H1 (cell line): ENCODE data around the gene SNX20. TPM values are rescaled to one million over a fixed set of nuclear protein-coding genes. Genes with fewer than 3 reads are reported as not detected.

Source experiments
- CTCF ChIA-PET: fragments of 300-600 bp; sonication (Branson Sonifier 250); formaldehyde crosslinking; loops from one replicate; lab custom pipeline; 2021; ENCODE audit not compliant: partially characterized antibody; lab: Charles Lee
- POLR2A ChIA-PET: fragments of 300-600 bp; sonication (Branson Sonifier 250); formaldehyde crosslinking; loops from one replicate; lab custom pipeline; 2021; ENCODE audit warnings: inconsistent platforms; ENCODE audit not compliant: partially characterized antibody; lab: Charles Lee
- DNase-seq, 2 experiments: peaks; one replicate each; pipeline versions ENCODE4 v3.0.0 to v3.0.0-alpha.2; 2010 to 2022; ENCODE audit warnings: low spot score in 2 of 2, low read depth in 1 of 2, mixed read lengths in 1 of 2
- FAIRE-seq: peaks from 2 replicates; lab custom pipeline; 2011; peaks lifted over from hg19 to GRCh38; lab: Jason Lieb, UNC
- H2AFZ ChIP-seq: 2 replicates; pipeline ENCODE4 v1.8.1; 2012; ENCODE audit warnings: low read length, inconsistent platforms
- H2AK5ac ChIP-seq: 2 replicates; pipeline ENCODE4 v1.6.1; 2013; ENCODE audit warnings: low read depth, low read length
- H2BK120ac ChIP-seq: replicated peaks from 2 replicates; pipeline ENCODE3; 2013; ENCODE audit warnings: low read depth, low read length, inconsistent platforms
- H2BK12ac ChIP-seq: 2 replicates; pipeline ENCODE4 v1.6.1; 2013; ENCODE audit warnings: low read depth, low read length
- H2BK15ac ChIP-seq: 2 replicates; pipeline ENCODE4 v1.6.1; 2013; ENCODE audit warnings: low read length
- H2BK20ac ChIP-seq: 2 replicates; pipeline ENCODE4 v1.6.1; 2013; ENCODE audit warnings: low read length
- H2BK5ac ChIP-seq: 2 replicates; pipeline ENCODE4 v1.6.1; 2013; ENCODE audit warnings: low read depth, low read length
- H3K14ac ChIP-seq: 2 replicates; pipeline ENCODE4 v1.6.1; 2013; ENCODE audit warnings: inconsistent platforms; ENCODE audit not compliant: insufficient read length
- H3K18ac ChIP-seq: 2 replicates; pipeline ENCODE4 v1.6.1; 2013; ENCODE audit warnings: low read length; ENCODE audit errors: extremely low read depth
- H3K23ac ChIP-seq: 2 replicates; pipeline ENCODE4 v1.6.1; 2013; ENCODE audit warnings: inconsistent platforms; ENCODE audit not compliant: insufficient read length
- H3K23me2 ChIP-seq: 2 replicates; pipeline ENCODE4 v1.6.1; 2013; ENCODE audit warnings: low read depth, low read length
- H3K27ac ChIP-seq: 2 replicates; pipeline ENCODE4 v1.6.1; 2011; ENCODE audit warnings: low read depth, low read length, inconsistent platforms
- H3K27me3 ChIP-seq, 4 experiments: replicated peaks in 1 of 4; 1 replicate in 1 of 4; 2 replicates in 3 of 4; pipeline versions ENCODE4 v1.6.1 to v1.8.1; 2011 to 2013; ENCODE audit warnings: low read length in 3 of 4, mild to moderate bottlenecking in 3 of 4, inconsistent platforms in 2 of 4, mixed read lengths in 2 of 4, moderate library complexity in 1 of 4; ENCODE audit not compliant: control insufficient read depth in 3 of 4, insufficient read depth in 3 of 4; ENCODE audit errors: extremely low read depth in 1 of 4
- H3K36me3 ChIP-seq, 4 experiments: 2 replicates each; pipeline versions ENCODE4 v1.6.1 to v1.8.1; 2011 to 2013; ENCODE audit warnings: mild to moderate bottlenecking in 4 of 4, low read length in 3 of 4, moderate library complexity in 2 of 4, control low read depth in 1 of 4, inconsistent platforms in 1 of 4; ENCODE audit not compliant: insufficient read depth in 4 of 4, control insufficient read depth in 2 of 4
- H3K4ac ChIP-seq: replicated peaks from 2 replicates; pipeline ENCODE3; 2013; ENCODE audit warnings: low read length, low read depth, mixed read lengths, inconsistent platforms; ENCODE audit not compliant: insufficient read length
- H3K4me1 ChIP-seq, 4 experiments: replicated peaks in 1 of 4; 1 replicate in 1 of 4; 2 replicates in 3 of 4; pipeline versions ENCODE4 v1.6.1 to v1.8.1; 2011 to 2013; ENCODE audit warnings: low read length in 3 of 4, inconsistent platforms in 2 of 4, mixed read lengths in 1 of 4; ENCODE audit not compliant: insufficient read depth in 4 of 4, control insufficient read depth in 3 of 4
- H3K4me2 ChIP-seq, 2 experiments: 2 replicates each; pipeline versions ENCODE4 v1.6.1 to v1.8.1; 2011 to 2013; ENCODE audit warnings: low read depth in 2 of 2, low read length in 2 of 2, control low read depth in 1 of 2, inconsistent platforms in 1 of 2, mild to moderate bottlenecking in 1 of 2; ENCODE audit not compliant: insufficient read depth in 1 of 2
- H3K4me3 ChIP-seq, 4 experiments: fragments of 200-600, 300-600 bp in 1 of 4; sonication (generic), shearing (Covaris generic), sonication (Bioruptor Twin) in 1 of 4; 2 replicates each; pipeline versions ENCODE4 v1.5.1 to v1.8.1; 2011 to 2016; ENCODE audit warnings: low read length in 4 of 4, low read depth in 3 of 4, control low read depth in 2 of 4, inconsistent platforms in 2 of 4, mild to moderate bottlenecking in 2 of 4, mixed read lengths in 1 of 4, moderate library complexity in 1 of 4; ENCODE audit not compliant: insufficient read depth in 2 of 4; ENCODE audit errors: extremely low read depth in 1 of 4
- H3K56ac ChIP-seq: replicated peaks from 2 replicates; pipeline ENCODE3; 2013; ENCODE audit warnings: low read depth, mild to moderate bottlenecking, mixed read lengths, low read length, inconsistent platforms; ENCODE audit not compliant: insufficient read length
- H3K79me1 ChIP-seq: 2 replicates; pipeline ENCODE4 v1.6.1; 2013; ENCODE audit warnings: low read depth, low read length, control low read depth
- H3K79me2 ChIP-seq, 2 experiments: 2 replicates each; pipeline versions ENCODE4 v1.6.1 to v1.8.1; 2012 to 2013; ENCODE audit warnings: low read length in 2 of 2, mild to moderate bottlenecking in 2 of 2, inconsistent platforms in 1 of 2; ENCODE audit not compliant: insufficient read depth in 2 of 2, control insufficient read depth in 1 of 2
- H3K9ac ChIP-seq, 4 experiments: replicated peaks in 1 of 4; 1 replicate in 1 of 4; 2 replicates in 3 of 4; pipeline versions ENCODE4 v1.6.1 to v1.8.1; 2011 to 2013; ENCODE audit warnings: low read depth in 3 of 4, low read length in 3 of 4, control low read depth in 2 of 4, mild to moderate bottlenecking in 2 of 4, moderate library complexity in 2 of 4, inconsistent platforms in 1 of 4; ENCODE audit errors: extremely low read depth in 1 of 4
- H3K9me3 ChIP-seq, 2 experiments: 2 replicates each; pipeline versions ENCODE4 v1.6.1 to v1.8.1; 2012 to 2013; ENCODE audit warnings: mild to moderate bottlenecking in 2 of 2, moderate library complexity in 2 of 2, control low read depth in 1 of 2, inconsistent platforms in 1 of 2, low read depth in 1 of 2, low read length in 1 of 2, mixed read lengths in 1 of 2; ENCODE audit not compliant: insufficient read depth in 2 of 2
- H4K20me1 ChIP-seq, 2 experiments: replicated peaks in 1 of 2; 2 replicates each; pipeline versions ENCODE3 to v1.8.1; 2011 to 2013; ENCODE audit warnings: inconsistent platforms in 2 of 2, low read length in 2 of 2, mild to moderate bottlenecking in 1 of 2; ENCODE audit not compliant: insufficient read depth in 2 of 2, control insufficient read depth in 1 of 2
- H4K5ac ChIP-seq: 2 replicates; pipeline ENCODE4 v1.6.1; 2013; ENCODE audit warnings: low read length, low read depth, mixed read lengths, inconsistent platforms; ENCODE audit not compliant: insufficient read length
- H4K8ac ChIP-seq: 2 replicates; pipeline ENCODE4 v1.8.0; 2013; ENCODE audit warnings: mild to moderate bottlenecking, moderate library complexity, low read length, inconsistent platforms; ENCODE audit not compliant: insufficient read depth; ENCODE audit errors: extremely low read depth
- H4K91ac ChIP-seq: replicated peaks from 2 replicates; pipeline ENCODE3; 2013; ENCODE audit warnings: low read length, mixed read lengths, inconsistent platforms; ENCODE audit not compliant: insufficient read length
- ASH2L ChIP-seq: fragments of 200-600, 300-600 bp; sonication (generic); IDR thresholded peaks from one replicate; pipeline ENCODE4 v1.7.1; 2017; ENCODE audit warnings: low read length
- BACH1 ChIP-seq: IDR thresholded peaks from 2 replicates; pipeline ENCODE4 v1.6.1; 2012; ENCODE audit warnings: low read length, improper control_type of control experiment
- BRCA1 ChIP-seq: IDR thresholded peaks from 2 replicates; pipeline ENCODE4 v1.6.1; 2012; ENCODE audit warnings: low read depth, low read length, improper control_type of control experiment
- CEBPB ChIP-seq: IDR thresholded peaks from 2 replicates; pipeline ENCODE4 v1.6.1; 2012; ENCODE audit warnings: low read depth, low read length
- CHD1 ChIP-seq: IDR thresholded peaks from 2 replicates; pipeline ENCODE4 v1.6.1; 2012; ENCODE audit warnings: low read depth, low read length, improper control_type of control experiment
- KDM4A ChIP-seq: IDR thresholded peaks from one replicate; pipeline ENCODE4 v1.7.1; 2012; ENCODE audit warnings: low read depth, mild to moderate bottlenecking, moderate library complexity, low read length, inconsistent platforms; ENCODE audit not compliant: severe bottlenecking
- NRF1 ChIP-seq: IDR thresholded peaks from 2 replicates; pipeline ENCODE4 v1.6.1; 2011; ENCODE audit warnings: mild to moderate bottlenecking, low read depth, low read length, improper control_type of control experiment
- POLR2AphosphoS5 ChIP-seq: IDR thresholded peaks from 2 replicates; pipeline ENCODE4 v1.6.1; 2011; ENCODE audit warnings: low read depth, low read length
- RAD21 ChIP-seq, 2 experiments: IDR thresholded peaks in 1 of 2; conservative IDR thresholded peaks in 1 of 2; 2 replicates each; pipeline ENCODE4 v1.6.1; 2011; ENCODE audit warnings: low read depth in 2 of 2, low read length in 2 of 2, improper control_type of control experiment in 1 of 2, inconsistent platforms in 1 of 2, mild to moderate bottlenecking in 1 of 2, moderate library complexity in 1 of 2
- SAP30 ChIP-seq: fragments of 300-600 bp; sonication (generic); IDR thresholded peaks from 2 replicates; pipeline ENCODE4 v1.7.1; 2012; ENCODE audit warnings: low read length, moderate library complexity, mild to moderate bottlenecking, inconsistent platforms; ENCODE audit not compliant: insufficient read depth, insufficient replicate concordance
- SIRT6 ChIP-seq: IDR thresholded peaks from one replicate; pipeline ENCODE4 v1.7.1; 2012; ENCODE audit warnings: low read length, inconsistent platforms
- USF2 ChIP-seq: IDR thresholded peaks from 2 replicates; pipeline ENCODE4 v1.6.1; 2011; ENCODE audit warnings: low read length, improper control_type of control experiment
- WGBS, 2 experiments: shearing (Covaris generic) in 1 of 2; methylation state at CpG; one replicate each; pipeline versions ENCODE4 v1.1.6 to v1.1.7; 2013 to 2015; ENCODE audit warnings: low lambda C conversion rate in 2 of 2, mixed read lengths in 2 of 2, inconsistent platforms in 1 of 2, low coverage in 1 of 2, missing lambda C conversion rate in 1 of 2; ENCODE audit not compliant: insufficient replicate concordance in 2 of 2, insufficient coverage in 1 of 2, insufficient read length in 1 of 2; ENCODE audit errors: extremely low coverage in 1 of 2, missing lambda C conversion rate in 1 of 2; 5-methylcytosine and 5-hydroxymethylcytosine counted together
- polyA plus RNA-seq, 7 experiments: library from polyadenylated mRNA; depleted of rRNA in 3 of 7; stranded (reverse) in 5 of 7; unstranded in 2 of 7; fragments of >200 nt in 5 of 7; fragments of 200-250 nt in 2 of 7; gene quantifications; 1 replicate in 5 of 7; 2 replicates in 1 of 7; 4 replicates in 1 of 7; pipeline versions ENCODE4 v1.2.1 to v1.2.3, GENCODE V29; 2011 to 2013; ENCODE audit warnings: missing spikeins in 2 of 7, mixed read lengths in 2 of 7
- total RNA-seq: library from RNA; stranded (reverse); fragmentation: NEBNext Ultra II Directional; extraction: Animal tissue kit (Norgen Biotek cat#: 25700); gene quantifications from 2 replicates; pipeline ENCODE4 v1.2.1, GENCODE V29; 2021

Gene SNX20
- total and polyA plus RNA-seq, 2 of the 8 experiments (the other 6 are each of a cell fraction or from before 2014, with no cell fraction given) = not detected

GRCh38 chr16:50679266-50679665, 1.8 kb downstream of the SNX20 start:
- Histone ChIP-seq H2BK120ac (no peak overlapping the region), H4K5ac (no peak overlapping the region), H4K8ac (peak overlapping the region; percentile 36; the same call in 1 of the 2 replicates), H3K4me1 (no peaks in the 10 kb centered on the region), H3K56ac (no peak overlapping the region), H2BK5ac (no peak overlapping the region), H3K23ac (no peak overlapping the region), H4K91ac (no peak overlapping the region), H2AK5ac (no peak overlapping the region), H4K20me1 (no peaks in the 10 kb centered on the region), H3K4me2 (no peak overlapping the region), H3K23me2 (no peaks in the 10 kb centered on the region), H3K4me3 (no peak overlapping the region), H3K79me2 (no peaks in the 10 kb centered on the region), H3K27ac (no peak overlapping the region), H3K36me3 (no peaks in the 10 kb centered on the region), H2BK12ac (no peak overlapping the region), H2AFZ (no peak overlapping the region), H2BK20ac (no peak overlapping the region), H3K18ac (no peak overlapping the region), H3K9me3 (no peaks in the 10 kb centered on the region), H3K14ac (no peak overlapping the region), H3K9ac (no peak overlapping the region), H3K27me3 (no peaks in the 10 kb centered on the region), H3K4ac (no peak overlapping the region), H2BK15ac (no peak overlapping the region), H3K79me1 (no peaks in the 10 kb centered on the region)
- DNase-seq (no peak), FAIRE-seq (no peak)
- ChIA-PET CTCF (interaction anchor here (0.8 to 21.1 kb wide), 10 partner anchors 7 to 169 kb away, joined by 3 to 279 read pairs (median 6); no protein-coding TSS in a partner anchor), POLR2A (interaction anchor here (1.2 kb wide), 1 partner anchor 14 kb away, joined by 3 read pairs; no protein-coding TSS in a partner anchor)
- WGBS, 2 experiments = 87% methylated on average over 14 of the region's 14 CpGs; no CpG with 5 or more reads in 1 of the 2 experiments
- TF ChIP-seq BRCA1 (no peak), USF2 (no peak), SIRT6 (no peak), NRF1 (no peak), CEBPB (no peak), CHD1 (no peak), RAD21 (IDR thresholded peaks at IDR 0.05 in 1 of 2, conservative IDR thresholded peaks at IDR 0.05 in 1 of 2; ENCODE audit: low read depth in 2 of 2, low read length in 2 of 2) (no peak), SAP30 (no peak), BACH1 (no peak), ASH2L (no peak), POLR2AphosphoS5 (no peak), KDM4A (no peak)
